Activated B cell treated with CpG ODN at 0.5 μM for 24 hours (primary cell): Measurements from ENCODE around the gene TMEM178B. TPM values are rescaled to one million over a fixed set of nuclear protein-coding genes. Genes with fewer than 3 reads are reported as not detected.
"Not testable (repeated sequence)": the region's sequence is repeated elsewhere in the genome, so short reads cannot be mapped to it uniquely, and the experiment has no call there.

Experiments used
- ATAC-seq: fragments of 200-7000 bp; cut with Tn5 transposase; one replicate; pipeline ENCODE4 v1.10.0; 2021; ENCODE audit warnings: low read depth, mild to moderate bottlenecking, moderate library complexity
- CTCF ChIA-PET: fragments of 350-600 bp; sonication (Branson Sonifier 250); formaldehyde crosslinking; loops from one replicate; lab custom pipeline; 2021; ENCODE audit warnings: antibody characterized with exemption; lab: Charles Lee
- POLR2A ChIA-PET: fragments of 350-600 bp; sonication (Branson Sonifier 250); formaldehyde crosslinking; loops from one replicate; lab custom pipeline; 2021; ENCODE audit warnings: antibody characterized with exemption; lab: Charles Lee
- DNase-seq: peaks from one replicate; pipeline ENCODE4 v3.0.0; 2022
- H3K27ac Mint-ChIP-seq: one replicate; pipeline ENCODE4 v1.8.0; 2020; ENCODE audit warnings: mixed read lengths
- H3K27me3 Mint-ChIP-seq: one replicate; pipeline ENCODE4 v1.8.0; 2021; ENCODE audit warnings: mixed read lengths
- H3K36me3 Mint-ChIP-seq: one replicate; pipeline ENCODE4 v1.8.0; 2021; ENCODE audit warnings: low read depth, mixed read lengths
- H3K4me1 Mint-ChIP-seq: one replicate; pipeline ENCODE4 v1.8.0; 2021; ENCODE audit warnings: mixed read lengths
- H3K4me3 Mint-ChIP-seq: one replicate; pipeline ENCODE4 v1.8.0; 2020; ENCODE audit warnings: mild to moderate bottlenecking, mixed read lengths
- H3K9me3 Mint-ChIP-seq: one replicate; pipeline ENCODE4 v1.8.0; 2020; ENCODE audit warnings: mixed read lengths
- intact Hi-C: fragments of 100-400 bp; cut with micrococcal nuclease; formaldehyde crosslinking; loops from one replicate; pipeline ENCODE4 v1.15.1; 2024
- total RNA-seq: library from RNA; stranded (reverse); gene quantifications from 2 replicates; pipeline ENCODE4 v1.2.3, GENCODE V29; 2022
- TF ChIP-seq, protein P1 (sequence below): fragments of 200-600 bp; IDR thresholded peaks from one replicate; pipeline ENCODE4 v1.8.0; 2022; ENCODE audit warnings: antibody characterized with exemption, mild to moderate bottlenecking

Gene TMEM178B
- total RNA-seq, 1 donor from 2014 or later, result 0.49 TPM

DNA sequence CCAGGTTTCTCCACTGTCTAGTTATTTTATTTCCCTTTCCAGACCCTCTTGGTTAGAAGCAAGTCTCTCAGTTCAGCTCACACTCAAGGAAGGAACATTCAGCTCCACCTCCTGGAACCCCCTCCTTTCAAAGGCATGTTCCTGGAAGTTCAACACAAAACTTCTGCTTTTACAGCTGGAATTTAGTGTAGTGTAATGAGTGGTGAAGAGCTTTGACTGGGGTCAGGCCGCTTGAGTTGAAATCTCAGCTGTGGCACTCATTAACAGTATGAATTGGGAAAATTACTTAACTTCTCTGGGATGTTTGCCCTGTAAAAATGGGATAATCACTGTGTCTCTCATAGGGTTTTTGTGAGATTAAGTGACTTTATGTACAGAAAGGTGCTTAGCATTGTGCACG lies 91.7 kb downstream of the TMEM178B start:
- TF ChIP-seq, protein P1, sequence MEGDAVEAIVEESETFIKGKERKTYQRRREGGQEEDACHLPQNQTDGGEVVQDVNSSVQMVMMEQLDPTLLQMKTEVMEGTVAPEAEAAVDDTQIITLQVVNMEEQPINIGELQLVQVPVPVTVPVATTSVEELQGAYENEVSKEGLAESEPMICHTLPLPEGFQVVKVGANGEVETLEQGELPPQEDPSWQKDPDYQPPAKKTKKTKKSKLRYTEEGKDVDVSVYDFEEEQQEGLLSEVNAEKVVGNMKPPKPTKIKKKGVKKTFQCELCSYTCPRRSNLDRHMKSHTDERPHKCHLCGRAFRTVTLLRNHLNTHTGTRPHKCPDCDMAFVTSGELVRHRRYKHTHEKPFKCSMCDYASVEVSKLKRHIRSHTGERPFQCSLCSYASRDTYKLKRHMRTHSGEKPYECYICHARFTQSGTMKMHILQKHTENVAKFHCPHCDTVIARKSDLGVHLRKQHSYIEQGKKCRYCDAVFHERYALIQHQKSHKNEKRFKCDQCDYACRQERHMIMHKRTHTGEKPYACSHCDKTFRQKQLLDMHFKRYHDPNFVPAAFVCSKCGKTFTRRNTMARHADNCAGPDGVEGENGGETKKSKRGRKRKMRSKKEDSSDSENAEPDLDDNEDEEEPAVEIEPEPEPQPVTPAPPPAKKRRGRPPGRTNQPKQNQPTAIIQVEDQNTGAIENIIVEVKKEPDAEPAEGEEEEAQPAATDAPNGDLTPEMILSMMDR, result no peak
- intact Hi-C loops, result no loop called here
- Mint-ChIP-seq H3K27me3 (peaks cover 4% of the 10 kb centered on the region), H3K4me1 (no peaks in the 10 kb centered on the region), H3K27ac (no peak overlapping the region), H3K4me3 (no peak overlapping the region), H3K36me3 (no peaks in the 10 kb centered on the region), H3K9me3 (no peaks in the 10 kb centered on the region)
- ChIA-PET POLR2A (no interaction called here), CTCF (no interaction called here)
- DNase-seq (no peak), ATAC-seq (no peak)

- Mint-ChIP-seq H3K4me1 (no peaks in the 10 kb centered on the region), H3K9me3 (no peaks in the 10 kb centered on the region), H3K36me3 (no peaks in the 10 kb centered on the region), H3K4me3 (no peak overlapping the region), H3K27me3 (no peaks in the 10 kb centered on the region), H3K27ac (no peak overlapping the region)
- CTCF ChIA-PET, result no interaction called here
- POLR2A ChIA-PET, result no interaction called here
- ATAC-seq (no peak), DNase-seq (no peak)
- intact Hi-C loops, result no loop called here
- TF ChIP-seq, protein P1, result no peak
Observed at GRCh38 chr7:141166926-141167325, 93.1 kb downstream of the TMEM178B start.

GRCh38 chr7:141167381-141167964 lies 93.6 kb downstream of the TMEM178B start:
- Mint-ChIP-seq H3K4me1 (no peaks in the 10 kb centered on the region), H3K4me3 (no peak overlapping the region), H3K9me3 (no peaks in the 10 kb centered on the region), H3K36me3 (no peaks in the 10 kb centered on the region), H3K27ac (no peak overlapping the region), H3K27me3 (no peaks in the 10 kb centered on the region)
- CTCF ChIA-PET, result no interaction called here
- TF ChIP-seq, protein P1, result no peak
- ATAC-seq, result no peak
- DNase-seq, result no peak
- POLR2A ChIA-PET, result no interaction called here
- intact Hi-C loops, result no loop called here

GRCh38 chr7:141169157-141169556 lies 95.3 kb downstream of the TMEM178B start:
- ATAC-seq, H3K36me3 Mint-ChIP-seq, CTCF ChIA-PET: not testable (repeated sequence)

GRCh38 chr7:141175728-141176127 lies 101.9 kb downstream of the TMEM178B start:
- ATAC-seq, CTCF ChIA-PET, H3K4me1 Mint-ChIP-seq, POLR2A ChIA-PET, H3K27me3 Mint-ChIP-seq, H3K4me3 Mint-ChIP-seq, H3K36me3 Mint-ChIP-seq, H3K9me3 Mint-ChIP-seq, H3K27ac Mint-ChIP-seq, DNase-seq, intact Hi-C loops: not testable (repeated sequence)

More at GRCh38 chr7:141169157-141169556, 95.3 kb downstream of the TMEM178B start:
- H3K4me1 Mint-ChIP-seq, intact Hi-C loops, H3K9me3 Mint-ChIP-seq, DNase-seq, H3K27ac Mint-ChIP-seq, POLR2A ChIA-PET, H3K4me3 Mint-ChIP-seq, H3K27me3 Mint-ChIP-seq: not testable (repeated sequence)

- CTCF ChIA-PET, H3K36me3 Mint-ChIP-seq, H3K9me3 Mint-ChIP-seq, ATAC-seq, DNase-seq, intact Hi-C loops, H3K27ac Mint-ChIP-seq, H3K27me3 Mint-ChIP-seq, H3K4me1 Mint-ChIP-seq, POLR2A ChIA-PET: not testable (repeated sequence)
- peak overlapping the region; percentile 1 for H3K4me3 Mint-ChIP-seq
Observed at GRCh38 chr7:141177120-141177519, 103.3 kb downstream of the TMEM178B start.
